Stimulated activated CD8-positive, alpha-beta memory T cell treated with anti-CD3 and anti-CD28 coated beads, Interleukin-7, amount 100 ng/mL, for 4 hours (primary cell): ENCODE data around the gene QRFP.

ENCODE experiments used
- DNase-seq, 2 donors: peaks; one replicate each; pipeline ENCODE4 v3.0.0-alpha.2; 2020; ENCODE audit warnings: low read depth in 2 of 2

QRFP gene

GRCh38 chr9:130904070-130905044 lies 7.7 kb upstream of the QRFP start:
- no peak for DNase-seq

- DNase-seq, result no peak
These were observed 6.8 kb upstream of the QRFP start for GRCh38 chr9:130903194-130904069.

GRCh38 chr9:130902204-130903185 lies 5.9 kb upstream of the QRFP start:
- DNase-seq, result no peak

GRCh38 chr9:130901498-130902203 lies 5.0 kb upstream of the QRFP start:
- no peak for DNase-seq

- DNase-seq, result no peak
These were observed 4.3 kb upstream of the QRFP start for GRCh38 chr9:130900701-130901497.

GRCh38 chr9:130899051-130899748 lies 2.6 kb upstream of the QRFP start:
- DNase-seq, result no peak

- DNase-seq, result no peak
These were observed 1.9 kb upstream of the QRFP start for GRCh38 chr9:130898552-130898852.

GRCh38 chr9:130897848-130898551 lies 1.4 kb upstream of the QRFP start:
- DNase-seq, result no peak

GRCh38 chr9:130897105-130897751 lies 616 bp upstream of the QRFP start:
- no peak for DNase-seq

- no peak for DNase-seq
These were observed 955 bp downstream of the QRFP start for GRCh38 chr9:130895481-130896232.

- DNase-seq, result no peak
These were observed 1.6 kb downstream of the QRFP start for GRCh38 chr9:130895038-130895437.

GRCh38 chr9:130894546-130894945 lies 2.1 kb downstream of the QRFP start:
- no peak for DNase-seq

GRCh38 chr9:130893341-130894101 lies 3.1 kb downstream of the QRFP start:
- no peak for DNase-seq

GRCh38 chr9:130892477-130893304 lies 3.9 kb downstream of the QRFP start:
- no peak for DNase-seq

GRCh38 chr9:130891688-130892476 lies 4.7 kb downstream of the QRFP start:
- DNase-seq, result no peak
